Measurements from ENCODE around the gene ADGRB3. TPM values are rescaled to one million over a fixed set of nuclear protein-coding genes. Genes with fewer than 3 reads are reported as not detected.

Gene ADGRB3
- total RNA-seq, 1 experiment from 2014 or later, result 0.11 TPM

GRCh38 chr6:69012876-69013275 is 377.8 kb downstream of the ADGRB3 start:
- CTCF ChIA-PET, result no interaction called here
- Histone ChIP-seq H3K4me1 (ENCODE audit: insufficient read depth, low read length) (no peaks in the 10 kb centered on the region), H3K9me2 (replicated peaks; ENCODE audit: low read length) (no peaks in the 10 kb centered on the region), H3K36me3 (ENCODE audit: low read depth, low read length) (no peaks in the 10 kb centered on the region), H3F3A (ENCODE audit: low read length, unreplicated experiment) (no peaks in the 10 kb centered on the region), H3K4me3 (ENCODE audit: low read length) (no peak overlapping the region), H4K20me1 (ENCODE audit: low read length) (no peaks in the 10 kb centered on the region), H3K9me3 (ENCODE audit: low read length) (no peaks in the 10 kb centered on the region), H3K79me2 (ENCODE audit: low read length) (no peaks in the 10 kb centered on the region), H3K9ac (ENCODE audit: low read length) (no peak overlapping the region), H3K27ac (ENCODE audit: low read length) (no peak overlapping the region), H2AFZ (ENCODE audit: low read length) (no peak overlapping the region), H3K4me2 (ENCODE audit: low read length) (no peak overlapping the region), H3K27me3 (ENCODE audit: low read length) (no peaks in the 10 kb centered on the region)
- POLR2A ChIA-PET (ENCODE audit: unreplicated experiment), result no interaction called here
- no peak for TF ChIP-seq EZH2 (IDR thresholded peaks at IDR 0.05; ENCODE audit: low read length, unreplicated experiment)
- TF ChIP-seq, protein P1, sequence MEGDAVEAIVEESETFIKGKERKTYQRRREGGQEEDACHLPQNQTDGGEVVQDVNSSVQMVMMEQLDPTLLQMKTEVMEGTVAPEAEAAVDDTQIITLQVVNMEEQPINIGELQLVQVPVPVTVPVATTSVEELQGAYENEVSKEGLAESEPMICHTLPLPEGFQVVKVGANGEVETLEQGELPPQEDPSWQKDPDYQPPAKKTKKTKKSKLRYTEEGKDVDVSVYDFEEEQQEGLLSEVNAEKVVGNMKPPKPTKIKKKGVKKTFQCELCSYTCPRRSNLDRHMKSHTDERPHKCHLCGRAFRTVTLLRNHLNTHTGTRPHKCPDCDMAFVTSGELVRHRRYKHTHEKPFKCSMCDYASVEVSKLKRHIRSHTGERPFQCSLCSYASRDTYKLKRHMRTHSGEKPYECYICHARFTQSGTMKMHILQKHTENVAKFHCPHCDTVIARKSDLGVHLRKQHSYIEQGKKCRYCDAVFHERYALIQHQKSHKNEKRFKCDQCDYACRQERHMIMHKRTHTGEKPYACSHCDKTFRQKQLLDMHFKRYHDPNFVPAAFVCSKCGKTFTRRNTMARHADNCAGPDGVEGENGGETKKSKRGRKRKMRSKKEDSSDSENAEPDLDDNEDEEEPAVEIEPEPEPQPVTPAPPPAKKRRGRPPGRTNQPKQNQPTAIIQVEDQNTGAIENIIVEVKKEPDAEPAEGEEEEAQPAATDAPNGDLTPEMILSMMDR (conservative IDR thresholded peaks at IDR 0.05; ENCODE audit: low read depth, low read length), result no peak
- no peak for TF ChIP-seq EZH2phosphoT487 (IDR thresholded peaks at IDR 0.05; ENCODE audit: borderline replicate concordance, low read length)
- ATAC-seq, result no peak
- intact Hi-C loops (cut with micrococcal nuclease), result no loop called here
- no peak for DNase-seq
- BruUV-seq (replicated peaks), result no TSS peak

- Histone ChIP-seq H3K79me2 (ENCODE audit: low read length) (no peaks in the 10 kb centered on the region), H3K27ac (ENCODE audit: low read length) (no peak overlapping the region), H3K36me3 (ENCODE audit: low read depth, low read length) (no peaks in the 10 kb centered on the region), H3K9me3 (ENCODE audit: low read length) (no peaks in the 10 kb centered on the region), H3K4me2 (ENCODE audit: low read length) (no peak overlapping the region), H3K4me3 (ENCODE audit: low read length) (no peak overlapping the region), H3K4me1 (ENCODE audit: insufficient read depth, low read length) (no peaks in the 10 kb centered on the region), H3F3A (ENCODE audit: low read length, unreplicated experiment) (no peaks in the 10 kb centered on the region), H3K27me3 (ENCODE audit: low read length) (no peaks in the 10 kb centered on the region), H3K9ac (ENCODE audit: low read length) (no peak overlapping the region), H4K20me1 (ENCODE audit: low read length) (no peaks in the 10 kb centered on the region), H2AFZ (ENCODE audit: low read length) (no peak overlapping the region), H3K9me2 (replicated peaks; ENCODE audit: low read length) (no peaks in the 10 kb centered on the region)
- ATAC-seq, result no peak
- intact Hi-C loops (cut with micrococcal nuclease), result no loop called here
- DNase-seq, result no peak
- no peak for TF ChIP-seq EZH2phosphoT487 (IDR thresholded peaks at IDR 0.05; ENCODE audit: borderline replicate concordance, low read length)
- TF ChIP-seq EZH2 (IDR thresholded peaks at IDR 0.05; ENCODE audit: low read length, unreplicated experiment), result no peak
- TF ChIP-seq, protein P1 (conservative IDR thresholded peaks at IDR 0.05; ENCODE audit: low read depth, low read length), result no peak
- no TSS peak for BruUV-seq (replicated peaks)
- ChIA-PET CTCF (no interaction called here), POLR2A (ENCODE audit: unreplicated experiment) (no interaction called here)
Measured at GRCh38 chr6:69018906-69019305, 383.8 kb downstream of the ADGRB3 start.

DNA sequence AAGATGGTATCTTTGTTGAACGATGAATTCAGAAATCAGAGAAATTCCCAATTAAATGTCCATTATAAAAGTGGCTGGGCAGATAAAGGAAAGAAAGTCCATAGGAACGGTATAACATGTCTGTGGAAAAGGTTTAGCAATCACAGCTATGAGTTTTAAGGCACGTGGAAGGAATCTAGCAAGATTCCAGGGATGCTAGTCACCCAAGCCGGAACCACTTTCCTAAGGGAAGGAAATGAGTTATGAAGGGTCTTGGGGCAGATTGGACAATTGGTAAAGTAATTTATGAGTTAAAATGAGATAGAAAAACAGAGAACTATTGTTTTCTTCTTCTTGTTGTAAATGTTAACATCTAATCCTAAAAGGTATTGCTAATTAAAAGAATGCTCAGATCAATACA is 384.8 kb downstream of the ADGRB3 start:
- no peaks in the 10 kb centered on the region for H4K20me1 ChIP-seq (ENCODE audit: low read length)
- H3K9me3 ChIP-seq (ENCODE audit: low read length), result no peaks in the 10 kb centered on the region
- H3K36me3 ChIP-seq (ENCODE audit: low read depth, low read length), result no peaks in the 10 kb centered on the region
- H3K4me3 ChIP-seq (ENCODE audit: low read length), result no peak overlapping the region
- H2AFZ ChIP-seq (ENCODE audit: low read length), result no peak overlapping the region
- H3K9me2 ChIP-seq (replicated peaks; ENCODE audit: low read length), result no peaks in the 10 kb centered on the region
- intact Hi-C loops (cut with micrococcal nuclease), result no loop called here
- CTCF ChIA-PET, result interaction anchor here (0.7 kb wide), 1 partner anchor 143 kb away, joined by 3 read pairs; no protein-coding TSS in a partner anchor
- no peaks in the 10 kb centered on the region for H3F3A ChIP-seq (ENCODE audit: low read length, unreplicated experiment)
- ATAC-seq, result no peak
- no peak overlapping the region for H3K4me2 ChIP-seq (ENCODE audit: low read length)
- H3K9ac ChIP-seq (ENCODE audit: low read length), result no peak overlapping the region
- H3K27me3 ChIP-seq (ENCODE audit: low read length), result no peaks in the 10 kb centered on the region
- H3K27ac ChIP-seq (ENCODE audit: low read length), result no peak overlapping the region
- TF ChIP-seq EZH2phosphoT487 (IDR thresholded peaks at IDR 0.05; ENCODE audit: borderline replicate concordance, low read length), result no peak
- TF ChIP-seq, protein P1 (conservative IDR thresholded peaks at IDR 0.05; ENCODE audit: low read depth, low read length), result no peak
- TF ChIP-seq EZH2 (IDR thresholded peaks at IDR 0.05; ENCODE audit: low read length, unreplicated experiment), result no peak
- no TSS peak for BruUV-seq (replicated peaks)
- peak; percentile 9 for DNase-seq
- no peaks in the 10 kb centered on the region for H3K79me2 ChIP-seq (ENCODE audit: low read length)
- H3K4me1 ChIP-seq (ENCODE audit: insufficient read depth, low read length), result no peaks in the 10 kb centered on the region
- POLR2A ChIA-PET (ENCODE audit: unreplicated experiment), result no interaction called here
